Liver (tissue), 9 donors: Measurements from ENCODE around the gene NAT9. TPM values are rescaled to one million over a fixed set of nuclear protein-coding genes. Genes with fewer than 3 reads are reported as not detected.

Experiments
- DNase-seq: peaks from one replicate; pipeline ENCODE4 v3.0.0-alpha.2; 2017; ENCODE audit warnings: low spot score
- H3K27ac ChIP-seq, 2 donors: one replicate each; pipeline ENCODE4 v1.7.0; 2013; ENCODE audit warnings: inconsistent platforms in 2 of 2, low read length in 2 of 2, control low read depth in 1 of 2, low read depth in 1 of 2, mild to moderate bottlenecking in 1 of 2
- H3K27me3 ChIP-seq, 4 donors: one replicate each; pipeline versions ENCODE4 v1.6.1 to v1.7.0; 2013; ENCODE audit warnings: low read length in 3 of 4, inconsistent platforms in 1 of 4, mild to moderate bottlenecking in 1 of 4, moderate library complexity in 1 of 4; ENCODE audit not compliant: control insufficient read depth in 4 of 4, insufficient read depth in 4 of 4
- H3K36me3 ChIP-seq, 4 donors: one replicate each; pipeline versions ENCODE4 v1.6.1 to v1.7.0; 2013; ENCODE audit warnings: low read length in 3 of 4, mild to moderate bottlenecking in 3 of 4, low read depth in 1 of 4, moderate library complexity in 1 of 4; ENCODE audit not compliant: control insufficient read depth in 4 of 4, insufficient read depth in 3 of 4
- H3K4me1 ChIP-seq, 4 donors: one replicate each; pipeline versions ENCODE4 v1.6.1 to v1.7.0; 2013; ENCODE audit warnings: low read length in 3 of 4, mild to moderate bottlenecking in 3 of 4, moderate library complexity in 1 of 4; ENCODE audit not compliant: control insufficient read depth in 4 of 4, insufficient read depth in 4 of 4
- H3K4me3 ChIP-seq, 3 donors: one replicate each; pipeline versions ENCODE4 v1.6.1 to v1.7.0; 2013; ENCODE audit warnings: low read length in 3 of 3, control low read depth in 1 of 3, low read depth in 1 of 3, mild to moderate bottlenecking in 1 of 3
- H3K9ac ChIP-seq, 2 donors: one replicate each; pipeline ENCODE4 v1.7.0; 2013; ENCODE audit warnings: low read length in 2 of 2, mild to moderate bottlenecking in 2 of 2, moderate library complexity in 2 of 2, control low read depth in 1 of 2, low read depth in 1 of 2
- H3K9me3 ChIP-seq, 4 donors: one replicate each; pipeline versions ENCODE4 v1.6.1 to v1.7.0; 2013; ENCODE audit warnings: low read length in 3 of 4; ENCODE audit not compliant: control insufficient read depth in 4 of 4
- ATF3 ChIP-seq: IDR thresholded peaks from 2 replicates; pipeline ENCODE4 v1.6.1; 2016; ENCODE audit warnings: antibody characterized with exemption
- CTCF ChIP-seq: fragments of 150-350 bp; IDR thresholded peaks from 2 replicates; pipeline ENCODE4 v1.5.1; 2017; ENCODE audit warnings: improper control_type of control experiment, low read depth, low read length; ENCODE audit not compliant: missing input control
- FOXA1 ChIP-seq: IDR thresholded peaks from 2 replicates; pipeline ENCODE4 v1.6.1; 2016; ENCODE audit warnings: antibody characterized with exemption
- FOXA2 ChIP-seq: IDR thresholded peaks from 2 replicates; pipeline ENCODE4 v1.6.1; 2016; ENCODE audit warnings: antibody characterized with exemption
- GABPA ChIP-seq, 2 donors: IDR thresholded peaks in 1 of 2; conservative IDR thresholded peaks in 1 of 2; 2 replicates each; pipeline ENCODE4 v1.6.1; 2016; ENCODE audit warnings: antibody characterized with exemption in 2 of 2, mild to moderate bottlenecking in 1 of 2, moderate library complexity in 1 of 2
- HNF4G ChIP-seq: IDR thresholded peaks from 2 replicates; pipeline ENCODE4 v1.6.1; 2016; ENCODE audit warnings: antibody characterized with exemption
- MAX ChIP-seq: IDR thresholded peaks from 2 replicates; pipeline ENCODE4 v1.6.1; 2016; ENCODE audit warnings: antibody characterized with exemption
- NR2F2 ChIP-seq: IDR thresholded peaks from 2 replicates; pipeline ENCODE4 v1.6.1; 2016; ENCODE audit warnings: antibody characterized with exemption
- REST ChIP-seq: IDR thresholded peaks from 2 replicates; pipeline ENCODE4 v1.6.1; 2016; ENCODE audit warnings: antibody characterized with exemption, mild to moderate bottlenecking
- RXRA ChIP-seq, 2 donors: IDR thresholded peaks; 2 replicates each; pipeline ENCODE4 v1.6.1; 2017 to 2018; ENCODE audit warnings: antibody characterized with exemption in 2 of 2, mild to moderate bottlenecking in 1 of 2
- SP1 ChIP-seq: IDR thresholded peaks from 2 replicates; pipeline ENCODE4 v1.6.1; 2018; ENCODE audit warnings: antibody characterized with exemption, mild to moderate bottlenecking
- YY1 ChIP-seq: IDR thresholded peaks from 2 replicates; pipeline ENCODE4 v1.6.1; 2016; ENCODE audit warnings: antibody characterized with exemption, mild to moderate bottlenecking
- ZBTB33 ChIP-seq: IDR thresholded peaks from 2 replicates; pipeline ENCODE4 v1.6.1; 2016; ENCODE audit warnings: antibody characterized with exemption
- WGBS: extraction: QIAGEN DNeasy Blood & Tissue Kit; methylation state at CpG from one replicate; pipeline ENCODE4 v1.1.7; 2013; 5-methylcytosine and 5-hydroxymethylcytosine counted together
- polyA plus RNA-seq, 2 donors: library from polyadenylated mRNA; stranded (reverse) in 1 of 2; unstranded in 1 of 2; fragments of 200-250 nt in 1 of 2; fragments of >200 nt in 1 of 2; fragmentation: Nextera tagmentation in 1 of 2; extraction: Ambion mirVana in 1 of 2; gene quantifications; one replicate each; pipeline versions ENCODE4 v1.2.1 to v1.2.3, GENCODE V29; 2013 to 2015
- total RNA-seq, 2 donors: library from RNA; depleted of rRNA; stranded (reverse); fragments of >200 nt; gene quantifications; one replicate each; pipeline ENCODE4 v1.2.3, GENCODE V29; 2014
- donor health status: healthy.
- donor health status: healthy.
- donor health status: healthy.
- donor health status: healthy.
- donor health status: healthy.

NAT9 gene
- total and polyA plus RNA-seq, 4 donors, result 8.1 to 25.5 (median 17.1) TPM

GRCh38 chr17:74785096-74785980 is 9.2 kb upstream of the NAT9 start:
- no peak overlapping the region for H3K4me3 ChIP-seq
- H3K9me3 ChIP-seq, result no peaks in the 10 kb centered on the region
- WGBS, result 89% methylated on average over 21 of the region's 21 CpGs
- H3K36me3 ChIP-seq, result peaks cover 0 to 8% (median 4%) of the 10 kb centered on the region in 4 donors
- H3K4me1 ChIP-seq, result peaks cover 0 to 4% (median 0%) of the 10 kb centered on the region in 4 donors
- no peak for TF ChIP-seq MAX
- TF ChIP-seq SP1, result no peak
- no peak for TF ChIP-seq ZBTB33
- TF ChIP-seq REST, result no peak
- TF ChIP-seq FOXA1, result no peak
- TF ChIP-seq ATF3, result no peak
- no peak for TF ChIP-seq NR2F2
- no peak for TF ChIP-seq FOXA2
- no peak for TF ChIP-seq YY1
- no peak for TF ChIP-seq CTCF
- TF ChIP-seq HNF4G, result no peak
- TF ChIP-seq RXRA (IDR thresholded peaks at IDR 0.05), result no peak
- no peaks in the 10 kb centered on the region for H3K27me3 ChIP-seq
- DNase-seq, result no peak
- no peak overlapping the region for H3K9ac ChIP-seq
- no peak overlapping the region for H3K27ac ChIP-seq

- Histone ChIP-seq H3K36me3 (peaks cover 0 to 6% (median 2%) of the 10 kb centered on the region in 4 donors), H3K27me3 (no peaks in the 10 kb centered on the region), H3K9ac (no peak overlapping the region), H3K9me3 (no peaks in the 10 kb centered on the region), H3K4me3 (no peak overlapping the region), H3K27ac (no peak overlapping the region), H3K4me1 (peaks cover 0 to 7% (median 1%) of the 10 kb centered on the region in 4 donors)
- TF ChIP-seq FOXA2 (no peak), YY1 (no peak), NR2F2 (no peak), GABPA (IDR thresholded peaks at IDR 0.05 in 1 of 2, conservative IDR thresholded peaks at IDR 0.05 in 1 of 2) (no peak)
- WGBS, result 87% methylated on average over 5 of the region's 5 CpGs
- DNase-seq, result no peak
Measured at GRCh38 chr17:74784125-74784810, 8.1 kb upstream of the NAT9 start.
